Measurements from ENCODE around the gene MCUB. TPM values are rescaled to one million over a fixed set of nuclear protein-coding genes. Genes with fewer than 3 reads are reported as not detected.
"Not testable (repeated sequence)": the region's sequence is repeated elsewhere in the genome, so short reads cannot be mapped to it uniquely, and the experiment has no call there.

The MCUB gene, protein sequence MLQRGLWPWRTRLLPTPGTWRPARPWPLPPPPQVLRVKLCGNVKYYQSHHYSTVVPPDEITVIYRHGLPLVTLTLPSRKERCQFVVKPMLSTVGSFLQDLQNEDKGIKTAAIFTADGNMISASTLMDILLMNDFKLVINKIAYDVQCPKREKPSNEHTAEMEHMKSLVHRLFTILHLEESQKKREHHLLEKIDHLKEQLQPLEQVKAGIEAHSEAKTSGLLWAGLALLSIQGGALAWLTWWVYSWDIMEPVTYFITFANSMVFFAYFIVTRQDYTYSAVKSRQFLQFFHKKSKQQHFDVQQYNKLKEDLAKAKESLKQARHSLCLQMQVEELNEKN
- 10 to 100 TPM; 30.4 to 68.4 (median 44.6) TPM for total RNA-seq

DNA sequence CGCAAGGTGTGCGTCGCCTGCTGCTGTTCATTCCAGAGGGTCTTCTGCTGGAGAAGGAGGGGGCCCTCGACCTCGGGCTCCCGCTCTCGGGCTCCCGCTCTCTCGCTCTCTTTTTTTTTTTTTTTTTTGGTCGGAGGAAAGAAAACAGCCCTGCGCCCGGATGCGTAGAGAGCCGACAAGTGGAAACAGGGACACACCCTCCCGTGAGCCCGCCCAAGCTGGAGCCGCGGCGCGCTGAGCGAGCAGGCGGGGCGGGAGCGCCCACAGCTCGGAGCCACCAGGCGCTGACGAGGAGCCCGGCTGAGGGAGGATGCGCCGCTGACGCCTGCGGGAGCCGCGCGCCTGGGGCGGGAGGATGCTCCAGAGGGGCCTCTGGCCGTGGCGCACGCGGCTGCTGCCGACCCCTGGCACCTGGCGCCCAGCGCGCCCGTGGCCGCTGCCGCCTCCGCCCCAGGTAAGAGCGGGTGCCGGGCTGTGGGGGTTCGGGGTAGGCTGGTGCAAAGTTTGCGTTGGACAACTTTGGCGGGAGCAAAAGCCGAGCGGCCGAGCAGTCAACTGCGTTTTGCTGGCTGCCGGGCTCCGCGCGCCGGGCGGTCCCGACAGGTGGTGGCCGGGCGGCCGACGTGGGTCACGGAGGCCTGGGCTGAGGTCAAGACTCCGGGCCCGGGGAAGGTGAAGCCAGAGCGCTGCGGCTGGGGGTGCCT lies at the start of gene MCUB:
MCUB (plus strand) TSS at position 264 of the 704 bp plus-strand sequence; CDS start at position 356, 92 bp downstream.
- TF ChIP-seq, protein P1, sequence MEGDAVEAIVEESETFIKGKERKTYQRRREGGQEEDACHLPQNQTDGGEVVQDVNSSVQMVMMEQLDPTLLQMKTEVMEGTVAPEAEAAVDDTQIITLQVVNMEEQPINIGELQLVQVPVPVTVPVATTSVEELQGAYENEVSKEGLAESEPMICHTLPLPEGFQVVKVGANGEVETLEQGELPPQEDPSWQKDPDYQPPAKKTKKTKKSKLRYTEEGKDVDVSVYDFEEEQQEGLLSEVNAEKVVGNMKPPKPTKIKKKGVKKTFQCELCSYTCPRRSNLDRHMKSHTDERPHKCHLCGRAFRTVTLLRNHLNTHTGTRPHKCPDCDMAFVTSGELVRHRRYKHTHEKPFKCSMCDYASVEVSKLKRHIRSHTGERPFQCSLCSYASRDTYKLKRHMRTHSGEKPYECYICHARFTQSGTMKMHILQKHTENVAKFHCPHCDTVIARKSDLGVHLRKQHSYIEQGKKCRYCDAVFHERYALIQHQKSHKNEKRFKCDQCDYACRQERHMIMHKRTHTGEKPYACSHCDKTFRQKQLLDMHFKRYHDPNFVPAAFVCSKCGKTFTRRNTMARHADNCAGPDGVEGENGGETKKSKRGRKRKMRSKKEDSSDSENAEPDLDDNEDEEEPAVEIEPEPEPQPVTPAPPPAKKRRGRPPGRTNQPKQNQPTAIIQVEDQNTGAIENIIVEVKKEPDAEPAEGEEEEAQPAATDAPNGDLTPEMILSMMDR (IDR thresholded peaks at IDR 0.05), result no peak
- TF ChIP-seq POLR2A (IDR thresholded peaks at IDR 0.05), result peak; percentile 49 to 68
- TF ChIP-seq EP300 (IDR thresholded peaks at IDR 0.05), result no peak
- Histone ChIP-seq H3K27me3 (no peaks in the 10 kb centered on the region), H3K27ac (peak within 1 kb of the TSS; percentile 92), H3K4me1 (peaks cover 20% of the 10 kb centered on the region), H3K36me3 (no peaks in the 10 kb centered on the region), H3K4me3 (peak within 1 kb of the TSS; percentile 79), H3K9me3 (no peaks in the 10 kb centered on the region)
- 0% methylated on average over 19 of the region's 73 CpGs for WGBS
- peak; percentile 93 for DNase-seq (ENCODE audit: low spot score in 2 of 2)

DNA sequence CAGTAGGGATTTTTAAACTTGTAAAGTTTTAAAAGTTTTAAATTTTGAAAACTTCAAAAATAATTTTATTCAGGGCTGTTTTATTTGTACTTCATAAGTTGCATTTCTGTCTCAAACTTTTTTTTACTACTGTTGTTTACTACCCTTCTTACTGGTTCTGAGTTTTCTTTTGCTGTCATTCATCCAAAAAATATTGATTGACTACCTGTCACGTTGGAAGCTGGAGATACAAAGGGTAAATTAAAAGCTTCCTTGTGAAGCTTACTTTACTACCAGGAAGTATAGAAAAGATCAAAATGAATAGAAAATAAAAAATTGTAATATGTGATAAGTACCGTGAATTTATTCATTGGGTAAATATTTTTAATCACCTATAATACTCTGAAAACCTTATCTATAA lies 49.4 kb upstream of the MCUB start:
- no peak overlapping the region for H3K4me3 ChIP-seq
- no peak for DNase-seq (ENCODE audit: low spot score in 2 of 2)
- H3K4me1 ChIP-seq, result no peaks in the 10 kb centered on the region
- 69% methylated on average over 2 of the region's 2 CpGs for WGBS
- H3K9me3 ChIP-seq, result no peaks in the 10 kb centered on the region
- no peak overlapping the region for H3K27ac ChIP-seq
- TF ChIP-seq POLR2AphosphoS5 (IDR thresholded peaks at IDR 0.05) (no peak), EP300 (IDR thresholded peaks at IDR 0.05) (no peak), POLR2A (IDR thresholded peaks at IDR 0.05) (no peak)
- TF ChIP-seq, protein P1 (IDR thresholded peaks at IDR 0.05), result no peak
- H3K36me3 ChIP-seq, result peaks cover 77% of the 10 kb centered on the region
- H3K27me3 ChIP-seq, result no peaks in the 10 kb centered on the region

DNA sequence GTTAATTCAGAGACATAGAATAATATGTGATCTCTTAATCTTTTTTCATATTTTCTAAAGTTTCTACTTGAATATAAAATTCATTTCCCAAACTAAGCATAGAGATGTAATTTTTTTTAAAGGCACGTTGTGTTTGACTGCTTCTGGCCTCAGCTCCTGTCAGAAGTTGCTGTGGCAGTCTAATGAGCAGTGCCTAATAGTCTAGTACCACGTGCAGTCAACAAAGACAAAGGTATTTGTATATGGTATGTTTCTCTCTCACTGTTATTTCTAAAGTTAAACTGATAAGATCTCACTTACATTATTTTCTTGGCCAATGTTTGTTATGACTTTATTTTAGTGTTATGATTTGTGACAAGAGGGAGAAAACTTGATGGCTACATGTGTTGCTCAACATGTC lies 48.6 kb upstream of the MCUB start:
- no peak overlapping the region for H3K4me3 ChIP-seq
- H3K9me3 ChIP-seq, result no peaks in the 10 kb centered on the region
- no peaks in the 10 kb centered on the region for H3K4me1 ChIP-seq
- 23% methylated on average over 2 of the region's 2 CpGs for WGBS
- no peaks in the 10 kb centered on the region for H3K27me3 ChIP-seq
- peaks cover 77% of the 10 kb centered on the region for H3K36me3 ChIP-seq
- DNase-seq (ENCODE audit: low spot score in 2 of 2), result no peak
- no peak overlapping the region for H3K27ac ChIP-seq
- TF ChIP-seq POLR2AphosphoS5 (IDR thresholded peaks at IDR 0.05) (no peak), POLR2A (IDR thresholded peaks at IDR 0.05) (no peak), EP300 (IDR thresholded peaks at IDR 0.05) (no peak)
- TF ChIP-seq, protein P1 (IDR thresholded peaks at IDR 0.05), result no peak

DNA sequence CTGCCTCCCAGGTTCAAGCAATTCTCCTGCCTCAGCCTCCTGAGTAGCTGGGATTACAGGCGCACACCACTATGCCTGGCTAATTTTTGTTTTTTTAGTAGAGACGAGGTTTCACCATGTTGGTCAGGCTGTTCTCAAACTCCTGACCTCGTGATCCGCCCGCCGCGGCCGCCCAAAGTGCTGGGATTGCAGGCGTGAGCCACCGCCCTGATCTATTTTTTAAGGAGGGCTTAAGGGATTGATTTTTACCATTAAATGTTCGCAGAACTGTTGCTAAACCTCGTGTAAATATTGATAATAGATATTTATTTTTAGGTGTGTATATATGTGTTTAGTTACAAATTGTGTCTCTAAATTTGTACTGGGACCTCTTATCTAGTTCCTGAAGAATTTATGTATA lies 46.7 kb upstream of the MCUB start:
- not testable (repeated sequence) for H3K9me3 ChIP-seq; H3K4me1 ChIP-seq; H3K27ac ChIP-seq; H3K4me3 ChIP-seq; H3K27me3 ChIP-seq; DNase-seq (ENCODE audit: low spot score in 2 of 2)
- WGBS, result 98% methylated on average over 12 of the region's 12 CpGs
- peaks cover 75% of the 10 kb centered on the region for H3K36me3 ChIP-seq

DNA sequence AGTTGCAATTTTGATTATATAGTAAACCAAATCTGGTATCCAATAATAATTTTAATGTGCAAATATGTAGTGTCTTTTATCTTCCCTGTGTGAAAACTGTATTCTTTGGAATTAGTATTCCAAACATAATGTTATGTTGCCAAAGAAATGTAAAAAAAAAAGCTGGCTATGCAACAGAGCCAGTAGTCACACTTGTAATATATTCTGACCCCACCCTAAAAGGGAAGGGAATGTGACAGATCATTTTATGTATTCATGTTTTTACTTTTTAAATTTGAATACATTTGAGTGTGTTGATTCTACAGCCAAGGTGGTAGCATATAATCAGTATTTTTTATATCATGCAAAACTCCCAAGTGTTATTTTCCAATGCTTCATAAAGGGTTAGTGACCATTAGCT lies 27.9 kb upstream of the MCUB start:
- H3K36me3 ChIP-seq, result peaks cover 93% of the 10 kb centered on the region

More for the DNA sequence above, 27.9 kb upstream of the MCUB start:
- Histone ChIP-seq H3K9me3 (no peaks in the 10 kb centered on the region), H3K4me1 (no peaks in the 10 kb centered on the region), H3K27ac (no peak overlapping the region), H3K4me3 (no peak overlapping the region), H3K27me3 (no peaks in the 10 kb centered on the region)
- no peak for DNase-seq (ENCODE audit: low spot score in 2 of 2)
- TF ChIP-seq EP300 (IDR thresholded peaks at IDR 0.05), result no peak
- TF ChIP-seq, protein P1 (IDR thresholded peaks at IDR 0.05), result no peak
- no peak for TF ChIP-seq POLR2A (IDR thresholded peaks at IDR 0.05)
- TF ChIP-seq POLR2AphosphoS5 (IDR thresholded peaks at IDR 0.05), result no peak
